ENCODE data around the gene CLEC4F. TPM values are rescaled to one million over a fixed set of nuclear protein-coding genes. Genes with fewer than 3 reads are reported as not detected.
A peak's percentile ranks its signal among the peaks of the same experiment; 100 is the strongest.

CLEC4F gene, protein sequence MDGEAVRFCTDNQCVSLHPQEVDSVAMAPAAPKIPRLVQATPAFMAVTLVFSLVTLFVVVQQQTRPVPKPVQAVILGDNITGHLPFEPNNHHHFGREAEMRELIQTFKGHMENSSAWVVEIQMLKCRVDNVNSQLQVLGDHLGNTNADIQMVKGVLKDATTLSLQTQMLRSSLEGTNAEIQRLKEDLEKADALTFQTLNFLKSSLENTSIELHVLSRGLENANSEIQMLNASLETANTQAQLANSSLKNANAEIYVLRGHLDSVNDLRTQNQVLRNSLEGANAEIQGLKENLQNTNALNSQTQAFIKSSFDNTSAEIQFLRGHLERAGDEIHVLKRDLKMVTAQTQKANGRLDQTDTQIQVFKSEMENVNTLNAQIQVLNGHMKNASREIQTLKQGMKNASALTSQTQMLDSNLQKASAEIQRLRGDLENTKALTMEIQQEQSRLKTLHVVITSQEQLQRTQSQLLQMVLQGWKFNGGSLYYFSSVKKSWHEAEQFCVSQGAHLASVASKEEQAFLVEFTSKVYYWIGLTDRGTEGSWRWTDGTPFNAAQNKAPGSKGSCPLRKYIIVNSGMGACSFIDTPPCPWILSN
- total RNA-seq: not detected

DNA sequence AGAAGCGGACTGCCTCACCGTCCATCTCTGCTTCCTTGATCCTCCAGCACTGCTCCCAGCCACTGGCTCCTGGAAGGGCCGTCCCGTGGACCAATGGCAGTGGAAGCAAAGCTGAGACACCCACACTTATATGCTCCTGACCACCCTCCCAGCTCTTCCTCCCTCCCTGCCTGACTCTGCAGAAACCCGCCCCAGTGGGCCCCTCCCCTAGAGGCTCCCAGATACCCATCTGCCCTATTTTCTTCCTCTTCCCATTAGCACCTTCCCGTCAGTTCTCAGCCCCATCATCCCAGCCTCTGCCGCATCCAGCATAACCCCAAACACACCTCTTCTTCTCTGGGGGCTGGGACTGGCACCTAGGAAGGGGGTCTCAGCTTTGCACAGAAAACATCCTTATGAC lies at the start of gene CLEC4F:
TSS of gene CLEC4F (minus strand) at position 101 of the 400 bp plus-strand sequence. CDS start at position 25, 76 bp downstream.
- no peak for ATAC-seq

DNA sequence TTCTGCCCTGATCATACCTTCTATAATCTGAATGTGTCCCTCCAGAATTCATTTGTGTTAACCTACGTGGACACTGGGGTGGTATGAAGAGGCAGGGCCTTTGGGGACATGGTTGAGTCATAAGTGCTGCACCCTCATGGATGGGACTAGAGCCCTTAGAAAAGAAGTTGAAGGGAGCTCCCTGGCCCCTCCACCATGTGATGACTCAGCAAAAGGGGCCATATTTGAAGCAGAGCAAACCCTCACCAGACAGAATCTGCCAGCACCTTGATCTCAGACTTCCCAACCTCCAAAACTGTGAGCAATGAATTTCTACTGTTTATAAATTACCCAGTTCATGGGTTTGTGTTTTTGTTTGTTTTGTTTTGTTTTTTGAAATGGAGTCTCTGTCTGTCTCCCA lies 48.6 kb upstream of the CLEC4F start:
- no peak for ATAC-seq

DNA sequence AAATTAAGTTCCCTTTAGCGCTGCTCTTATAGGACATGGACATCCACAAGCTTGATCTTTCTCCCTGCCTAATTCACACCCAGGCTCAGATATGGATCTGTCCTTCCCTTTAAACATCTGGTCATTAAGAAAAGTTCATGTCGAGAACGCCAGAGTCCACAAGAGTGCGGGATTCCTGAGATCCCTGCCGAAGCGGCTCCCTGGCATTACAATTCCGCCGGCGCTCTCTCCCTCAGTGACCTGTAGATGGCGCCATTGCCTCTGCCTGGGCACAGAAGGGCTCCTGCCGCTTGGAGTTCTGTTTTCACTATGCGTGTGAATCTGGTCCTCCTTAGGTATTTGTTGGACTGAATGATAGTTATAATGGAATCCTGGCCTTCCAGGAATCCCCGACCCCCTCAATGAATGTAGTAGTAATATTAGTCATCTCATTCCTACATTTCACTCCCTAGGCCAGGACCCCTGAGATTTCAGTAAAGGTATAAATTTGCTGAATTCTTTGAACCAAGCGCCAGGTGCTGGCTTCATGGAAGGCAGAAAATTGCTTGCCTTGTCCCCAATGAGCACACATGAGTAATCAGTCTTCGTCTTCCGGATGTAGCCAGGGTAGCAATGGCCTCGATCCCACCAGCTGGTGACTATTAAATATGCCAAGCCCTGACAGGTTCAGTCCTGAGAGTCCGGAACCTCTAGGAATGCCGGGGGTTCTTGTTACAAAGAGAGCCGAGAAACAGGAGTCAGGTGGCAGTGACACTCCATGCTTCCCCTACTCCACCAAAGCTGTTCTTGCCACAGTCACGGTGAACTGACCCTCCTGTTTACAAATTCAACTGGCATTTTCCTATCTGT lies 41.6 kb upstream of the CLEC4F start:
- ATAC-seq: peak; percentile 90

DNA sequence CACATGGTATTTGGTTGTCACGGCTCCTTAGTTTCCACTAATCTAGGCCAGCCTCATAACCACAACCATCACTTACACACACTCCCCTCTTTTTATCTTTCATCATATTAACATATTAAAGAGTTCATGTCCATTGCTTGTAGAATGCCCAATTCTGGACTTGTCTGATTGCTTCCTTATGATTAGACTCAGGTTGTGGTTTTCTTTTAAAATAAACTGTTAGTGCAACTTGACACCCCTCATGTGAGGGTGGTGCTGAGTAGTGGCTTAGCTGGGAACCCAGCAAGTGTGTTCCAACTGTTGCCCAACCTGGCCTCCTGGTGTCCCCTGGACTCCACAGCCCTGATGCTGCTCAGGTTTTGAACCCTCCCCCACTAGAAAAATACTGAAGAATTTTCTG lies 35.3 kb upstream of the CLEC4F start:
- no peak for ATAC-seq

DNA sequence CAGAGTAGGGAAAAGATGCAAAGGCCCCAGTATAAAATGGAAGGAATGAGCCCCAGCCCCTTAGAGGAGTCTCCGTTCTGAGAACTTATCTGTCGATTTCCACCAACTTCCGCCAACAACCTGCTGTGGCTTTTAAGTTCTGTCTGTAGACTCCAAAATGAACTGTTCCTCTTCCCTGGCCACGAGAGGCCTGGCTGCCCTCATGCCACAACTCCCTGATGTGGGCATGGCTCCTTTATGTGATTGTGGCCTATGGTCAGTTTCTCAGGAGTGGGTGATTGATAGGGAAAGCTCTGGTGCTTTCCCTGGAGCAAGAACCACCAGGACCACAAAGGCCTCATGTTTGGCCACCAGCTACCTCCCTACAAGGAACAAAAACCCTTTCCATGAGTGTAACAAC lies 34.0 kb upstream of the CLEC4F start:
- no peak for ATAC-seq

DNA sequence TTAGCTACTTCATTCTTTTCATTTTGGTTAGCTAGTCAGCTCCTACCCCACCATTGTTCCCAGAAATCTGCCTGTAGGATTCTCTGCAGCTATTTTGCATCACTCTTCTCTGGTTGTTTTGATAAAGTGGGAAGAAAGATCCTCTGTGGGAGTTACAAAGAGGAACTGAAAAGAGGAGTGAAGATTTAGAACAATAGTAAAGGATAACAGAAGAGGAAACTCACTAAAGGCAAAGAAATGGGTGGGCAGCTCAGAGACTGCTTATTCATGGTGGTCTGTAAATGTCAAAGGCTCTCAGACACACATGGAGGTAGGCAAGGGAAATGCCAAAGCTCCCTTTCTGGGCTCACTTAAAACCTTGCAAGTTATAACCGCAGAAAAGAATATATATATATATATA lies 32.4 kb upstream of the CLEC4F start:
- no peak for ATAC-seq

DNA sequence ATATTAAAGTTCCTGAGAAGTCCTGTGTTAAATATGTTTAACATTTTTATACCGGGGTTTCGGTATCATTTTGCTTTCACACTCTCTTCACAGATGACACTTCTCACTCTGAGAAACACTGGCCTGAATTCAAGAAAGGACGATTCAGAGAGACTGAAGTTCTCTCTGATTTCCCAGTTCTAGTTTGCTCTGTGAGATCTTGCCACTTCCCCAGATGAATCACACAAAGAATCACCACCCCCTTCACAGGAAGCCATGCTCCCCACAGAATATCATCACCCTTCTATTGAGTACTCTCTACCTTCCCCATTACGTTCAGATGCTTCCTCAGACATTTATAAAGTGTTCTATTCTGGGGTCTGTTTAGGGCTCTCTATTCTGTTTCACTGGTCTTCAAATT lies 31.3 kb upstream of the CLEC4F start:
- no peak for ATAC-seq

DNA sequence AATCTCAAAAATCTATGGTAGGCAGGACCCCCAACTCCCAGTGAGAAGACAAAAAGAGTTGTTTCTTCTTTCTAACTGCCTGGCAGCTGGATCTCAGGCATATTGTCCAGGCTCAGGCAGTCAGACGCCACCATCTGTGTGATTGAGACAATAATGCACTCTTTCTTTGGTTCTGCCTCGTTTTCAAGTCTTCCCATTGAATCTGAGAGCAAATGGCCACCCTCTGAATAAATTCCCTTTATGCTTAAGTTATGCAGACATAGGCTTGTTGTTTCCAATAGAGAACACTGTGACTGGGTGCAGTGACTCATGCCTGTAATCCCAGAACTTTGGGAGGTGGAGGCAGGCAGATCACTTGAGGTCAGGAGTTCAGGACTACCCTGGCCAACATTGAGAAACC lies 30.5 kb upstream of the CLEC4F start:
- ATAC-seq: no peak

DNA sequence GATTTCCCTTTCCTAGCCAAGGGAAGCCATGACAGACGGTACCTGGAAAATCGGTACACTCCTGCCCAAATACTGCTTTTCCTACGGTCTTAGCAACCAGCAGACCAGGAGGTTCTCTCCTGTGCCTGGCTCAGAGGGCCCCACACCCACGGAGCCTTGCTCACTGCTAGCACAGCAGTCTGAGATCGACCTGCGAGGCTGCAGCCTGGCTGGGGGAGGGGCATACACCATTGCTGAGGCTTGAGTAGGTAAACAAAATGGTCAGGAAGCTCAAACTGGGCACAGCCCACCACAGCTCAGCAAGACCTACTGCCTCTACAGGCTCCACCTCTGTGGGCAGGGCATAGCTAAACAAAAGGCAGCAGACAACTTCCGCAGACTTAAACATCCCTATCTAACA lies 22.0 kb upstream of the CLEC4F start:
- no peak for ATAC-seq

DNA sequence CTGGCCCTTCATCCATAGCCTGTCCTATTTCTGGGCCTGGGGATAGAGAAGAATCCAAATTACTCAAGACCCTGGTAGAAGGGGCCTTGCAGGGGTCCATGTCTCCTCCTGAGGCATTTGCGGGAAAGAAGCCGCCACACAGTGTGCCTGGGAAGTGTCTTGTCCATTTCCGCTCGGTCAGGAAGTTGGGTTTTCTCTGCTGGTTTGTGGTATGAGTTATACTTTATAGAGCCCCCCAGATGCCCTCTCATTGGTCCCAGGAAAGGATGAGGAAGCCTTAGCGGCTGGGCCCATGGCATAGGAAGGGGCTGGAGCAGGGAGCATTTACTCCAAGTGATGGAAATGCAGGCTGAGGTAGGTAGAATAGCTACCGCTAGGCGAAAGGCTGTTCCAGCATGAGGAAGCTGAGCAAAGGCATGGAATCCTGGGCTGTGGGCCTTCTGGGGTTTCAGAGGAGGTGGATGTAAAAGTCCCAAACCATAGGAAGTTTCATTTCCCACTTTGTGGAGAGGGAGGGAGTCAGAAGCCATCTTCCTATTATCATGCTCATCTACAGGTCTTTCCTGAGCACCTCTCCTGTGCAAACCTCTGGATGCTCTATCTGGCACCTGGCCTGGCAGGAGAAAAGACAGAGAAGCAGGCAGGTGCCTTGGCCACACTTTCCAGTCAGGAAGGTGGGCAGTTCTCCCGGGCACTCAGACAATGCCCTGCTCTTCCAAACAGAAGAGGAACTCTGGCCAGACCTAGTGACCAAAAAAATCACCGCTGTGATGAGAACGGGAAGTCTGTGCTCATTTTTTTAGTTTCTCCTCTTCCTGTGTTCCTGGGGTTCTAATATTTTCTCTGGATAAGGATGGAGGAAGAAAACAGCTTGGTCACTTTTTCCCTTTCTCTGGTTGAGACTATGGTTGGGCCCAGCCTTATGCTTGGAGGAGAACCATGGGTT lies 17.9 kb upstream of the CLEC4F start:
- ATAC-seq: no peak

DNA sequence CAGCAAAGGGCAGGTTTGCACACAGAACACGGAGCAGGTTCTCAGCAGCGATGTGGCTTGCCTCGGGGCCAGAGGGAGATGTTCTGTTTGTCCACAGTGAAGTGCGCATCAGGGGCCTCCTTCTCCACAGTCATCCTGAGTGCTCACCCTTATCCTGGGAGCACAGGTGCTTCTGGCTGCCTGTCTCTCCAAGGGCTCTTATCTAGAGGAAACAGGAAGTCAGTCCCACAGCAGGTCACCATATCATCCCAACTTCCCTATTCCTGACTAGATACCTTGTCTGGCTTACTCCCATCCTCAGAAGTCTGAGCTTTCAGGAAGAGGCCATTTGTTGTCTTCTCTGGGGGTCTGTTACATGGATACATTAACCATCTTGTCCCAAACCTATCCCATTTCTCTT lies 15.2 kb upstream of the CLEC4F start, which contains the start of gene CD207:
TSS of gene CD207 (minus strand) at position 174 of the 400 bp plus-strand sequence. CDS start at position 134, 40 bp downstream.
- no peak for ATAC-seq

DNA sequence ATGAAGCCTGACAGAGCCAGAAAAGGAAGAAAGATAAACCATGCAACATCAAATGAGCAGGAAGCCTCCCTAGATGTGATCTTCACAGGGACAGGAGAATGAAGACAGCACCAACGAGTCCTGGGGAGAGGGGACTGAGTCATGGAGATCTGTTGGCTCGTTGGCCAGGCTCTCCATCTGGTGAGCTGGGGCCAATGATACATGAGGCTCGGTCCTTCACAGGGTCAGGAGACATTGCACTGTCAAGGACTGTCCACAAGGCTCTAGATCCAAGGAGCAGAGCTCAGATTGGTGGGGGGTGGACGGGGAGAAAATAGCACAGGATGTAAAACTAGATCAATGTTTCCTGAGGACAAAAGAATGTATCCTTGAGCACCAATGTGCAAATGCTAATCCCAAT lies 14.5 kb upstream of the CLEC4F start:
- no peak for ATAC-seq

DNA sequence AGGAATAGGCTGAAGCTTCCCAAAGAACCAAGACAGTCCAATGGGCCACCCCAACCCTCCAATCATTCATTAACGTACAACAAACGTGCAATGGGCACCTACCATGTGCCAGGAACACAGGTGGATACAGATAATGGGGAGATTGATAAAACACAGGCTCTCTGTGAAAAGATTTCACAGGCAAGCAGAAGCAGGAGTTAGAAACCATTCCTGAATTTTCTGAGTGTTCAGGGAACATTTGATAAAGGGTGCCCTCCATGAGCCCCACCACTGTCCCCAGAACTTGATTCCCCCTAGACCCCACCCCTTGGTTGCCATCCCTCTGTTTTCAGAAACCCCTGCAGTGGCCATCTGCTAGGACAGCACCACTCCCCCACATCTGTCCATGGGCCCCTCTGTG lies 13.7 kb upstream of the CLEC4F start:
- ATAC-seq: no peak

DNA sequence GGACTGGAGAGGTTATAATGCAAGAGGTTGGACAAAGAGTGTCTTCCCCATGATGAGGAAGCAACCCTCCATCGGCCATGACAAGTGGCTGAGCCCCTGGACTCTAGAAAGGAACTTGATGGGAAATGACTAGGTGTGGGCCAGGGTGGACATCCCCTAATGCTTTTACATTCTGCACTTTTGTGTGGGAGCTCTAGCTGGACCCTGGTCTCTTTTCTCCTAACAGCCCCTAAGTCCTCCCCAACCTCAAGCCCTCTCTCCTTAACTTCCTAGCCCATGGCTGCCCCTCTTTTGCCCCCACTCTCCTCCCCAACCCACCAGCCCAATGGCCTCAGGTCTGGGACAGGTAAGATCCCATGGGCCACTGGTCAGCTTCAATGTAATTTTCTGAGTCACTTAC lies 12.8 kb upstream of the CLEC4F start:
- ATAC-seq: no peak

DNA sequence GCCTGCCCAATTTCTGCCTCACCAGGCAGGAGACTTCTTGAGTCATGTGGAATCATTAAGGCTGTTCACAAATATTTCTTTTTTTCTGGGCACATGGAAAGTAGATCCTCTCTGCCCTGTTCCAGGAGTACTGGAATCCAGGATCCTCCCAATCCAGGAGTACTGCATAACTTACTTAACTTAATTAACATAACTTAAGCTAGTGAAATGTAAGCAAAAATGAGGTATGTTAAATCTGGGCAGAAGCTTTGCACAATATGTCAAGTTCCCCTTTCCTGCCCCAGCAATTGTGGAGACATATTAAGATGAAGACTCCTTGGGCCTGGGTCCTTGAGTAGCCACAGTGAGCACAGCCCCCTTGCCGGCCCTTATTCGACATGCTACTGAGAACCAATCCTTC lies 12.0 kb upstream of the CLEC4F start:
- ATAC-seq: no peak

DNA sequence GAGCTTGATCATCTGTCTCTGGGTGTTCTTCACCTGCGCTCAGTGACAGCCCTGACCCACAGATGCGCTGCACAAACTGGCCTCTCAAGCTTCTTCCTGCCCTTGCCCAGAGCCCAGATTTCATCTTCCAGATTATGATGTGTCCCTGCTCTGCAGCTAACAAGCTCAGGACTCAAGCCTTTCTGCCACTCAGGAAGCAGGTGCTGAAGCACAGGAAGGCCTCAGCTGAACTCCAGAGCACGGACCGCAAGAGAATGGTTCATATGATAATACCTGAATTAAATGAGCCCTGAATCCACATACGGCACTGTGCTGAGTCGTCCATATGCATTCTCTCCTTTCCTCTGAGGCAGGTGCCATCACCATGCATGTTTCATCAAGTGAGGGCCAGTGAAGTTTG lies 11.5 kb upstream of the CLEC4F start:
- ATAC-seq: no peak

DNA sequence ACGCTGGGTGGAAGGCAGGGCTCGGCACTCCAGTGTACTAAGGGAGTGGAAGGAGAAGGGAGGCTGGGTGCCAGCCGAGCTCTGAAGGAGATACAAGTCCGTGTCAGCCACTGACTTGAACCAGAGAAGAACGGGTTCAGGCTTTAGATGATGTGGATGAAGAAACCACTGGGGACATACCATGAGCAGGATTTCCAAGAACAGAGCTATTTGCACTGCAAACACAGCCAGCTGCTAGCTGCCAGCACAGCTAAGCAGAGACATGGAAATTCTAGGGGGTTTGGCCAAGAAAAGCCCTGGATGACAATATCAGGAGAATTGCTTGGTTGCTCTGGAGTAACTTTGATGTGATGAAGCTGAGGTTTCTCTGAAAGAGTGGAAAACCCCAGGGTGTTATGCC lies 10.0 kb upstream of the CLEC4F start:
- no peak for ATAC-seq

DNA sequence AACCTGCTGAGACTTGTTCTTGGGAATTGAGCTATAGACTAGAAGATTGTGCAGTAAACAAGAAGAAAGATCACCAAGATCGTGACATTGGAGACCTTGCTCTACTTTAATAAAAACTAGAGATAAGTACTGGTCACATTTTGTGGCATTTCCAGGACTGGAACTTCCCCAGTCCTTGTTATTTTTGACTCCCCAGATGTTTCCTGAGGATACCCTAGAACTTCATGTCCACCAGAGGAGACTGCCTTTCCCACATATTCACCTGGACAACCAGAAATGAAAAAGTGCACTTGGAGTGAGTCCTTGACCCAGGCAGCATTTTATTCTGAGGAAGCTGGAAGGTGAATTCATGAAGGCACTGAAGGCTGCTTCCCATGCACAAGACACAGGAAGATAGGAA lies 9.5 kb upstream of the CLEC4F start:
- no peak for ATAC-seq

DNA sequence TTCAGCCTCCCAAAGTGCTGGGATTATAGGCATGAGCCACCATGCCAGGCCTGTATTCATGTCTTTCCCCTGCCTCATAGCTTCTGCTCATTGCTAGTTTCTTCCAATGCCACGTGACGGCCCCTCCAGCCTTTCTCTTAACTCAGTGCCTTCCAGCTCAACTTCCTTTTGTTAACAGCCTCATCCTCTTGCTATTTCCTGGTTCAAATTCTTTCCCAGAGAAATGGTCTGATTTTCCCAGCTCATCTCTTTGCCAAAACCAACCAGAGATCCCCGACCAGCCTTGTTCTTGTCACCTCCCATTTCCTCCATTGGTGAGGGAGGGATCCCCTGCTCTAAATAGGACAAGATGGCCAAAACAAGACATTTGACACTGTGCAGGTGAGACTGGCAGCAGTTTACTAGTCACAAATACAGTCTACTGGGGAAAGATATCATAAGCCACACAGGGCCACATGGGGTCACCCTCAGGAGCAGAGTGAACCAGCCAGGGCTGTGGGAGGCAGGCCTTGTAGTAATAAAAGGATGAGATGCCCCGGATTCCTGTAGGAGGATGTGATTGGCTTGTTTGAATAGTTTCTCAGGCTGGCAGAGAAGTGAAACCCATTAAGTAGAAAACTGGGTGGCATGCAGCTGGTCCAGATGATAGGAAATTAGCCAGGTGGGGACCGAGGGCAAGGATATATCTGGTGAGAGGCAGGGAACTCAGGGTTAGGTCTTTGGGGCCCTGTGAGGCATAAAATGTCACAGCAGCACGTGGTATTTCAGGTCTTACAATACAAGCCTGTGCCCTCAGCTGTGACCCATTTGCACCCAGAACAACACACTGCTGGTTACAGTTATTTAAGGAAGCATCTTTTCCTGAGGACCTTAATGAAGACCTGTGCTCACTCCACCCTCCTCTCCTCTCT lies 8.8 kb upstream of the CLEC4F start:
- ATAC-seq: no peak

DNA sequence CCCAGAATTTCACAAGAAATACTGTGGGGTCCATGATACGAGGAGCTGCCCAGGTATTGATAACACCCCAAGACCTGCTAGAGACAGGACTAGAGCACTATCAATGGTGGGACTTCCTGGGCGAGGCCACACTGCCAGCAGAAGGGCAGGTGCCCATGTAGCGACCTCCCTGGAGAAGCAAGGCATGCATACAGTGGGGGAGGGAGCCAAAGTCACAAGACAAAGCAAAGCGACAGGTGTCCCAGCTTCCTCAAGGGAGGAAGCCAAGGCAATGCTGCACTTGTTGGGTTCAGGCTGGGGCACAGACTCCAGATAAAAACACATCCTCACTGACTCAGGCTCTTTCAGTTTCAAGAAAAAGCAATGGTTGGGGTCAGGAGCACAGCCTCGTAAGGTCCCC lies 7.7 kb upstream of the CLEC4F start:
- no peak for ATAC-seq

DNA sequence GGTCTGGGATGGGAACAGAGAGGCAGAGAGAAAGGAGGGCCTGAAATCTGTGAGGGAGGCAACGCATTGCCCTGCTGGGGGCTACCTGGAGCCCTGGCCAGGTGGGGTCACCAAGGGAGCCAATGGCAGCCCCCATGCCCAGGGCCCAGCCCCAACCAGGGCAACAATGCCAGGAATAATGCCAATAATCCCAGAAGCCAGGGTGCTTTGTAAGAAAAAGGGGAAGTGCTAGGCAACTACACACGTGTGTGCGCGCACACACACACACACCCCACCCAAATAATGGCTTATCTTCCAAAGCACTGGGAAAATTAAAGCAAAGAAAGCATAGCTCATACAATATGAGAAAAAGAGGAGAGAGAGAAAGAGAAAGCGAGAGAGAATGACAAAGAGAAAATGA lies 7.0 kb upstream of the CLEC4F start:
- ATAC-seq: no peak

Measured in esophagus mucosa (tissue), 1 donor.